ENCODE measurements around the gene DIPK2B.

DIPK2B gene

GRCh38 chrX:45157647-45158046, 43.0 kb downstream of the DIPK2B start:
- no peak for DNase-seq (ENCODE audit: low spot score)

DNA sequence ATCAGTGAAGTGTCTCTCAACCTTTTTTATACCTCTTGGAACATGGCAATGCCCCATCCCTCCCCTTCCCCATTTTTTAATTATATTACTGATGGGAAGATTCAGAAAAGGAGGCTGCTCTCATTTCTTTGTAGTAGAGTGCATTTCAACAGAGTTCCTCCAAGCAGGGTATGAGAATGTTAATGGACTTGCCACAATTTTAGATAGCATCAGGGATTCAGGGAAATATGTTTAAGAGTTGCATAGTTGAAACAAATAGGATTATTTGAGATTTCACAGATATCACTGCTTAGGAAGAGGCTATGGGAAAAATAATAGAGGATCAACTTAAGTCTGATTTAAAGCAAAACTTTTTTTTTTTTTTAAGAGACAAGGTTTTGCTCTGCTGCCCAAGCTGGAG, 46.2 kb downstream of the DIPK2B start:
- no peak for DNase-seq (ENCODE audit: low spot score)

GRCh38 chrX:45154033-45154360, 46.7 kb downstream of the DIPK2B start:
- DNase-seq (ENCODE audit: low spot score), result no peak

Measured in SW480 (cell line).